ENCODE data around the gene PRSS36.
"Not testable (repeated sequence)": the region's sequence is repeated elsewhere in the genome, so short reads cannot be mapped to it uniquely, and the experiment has no call there.

PRSS36 gene

DNA sequence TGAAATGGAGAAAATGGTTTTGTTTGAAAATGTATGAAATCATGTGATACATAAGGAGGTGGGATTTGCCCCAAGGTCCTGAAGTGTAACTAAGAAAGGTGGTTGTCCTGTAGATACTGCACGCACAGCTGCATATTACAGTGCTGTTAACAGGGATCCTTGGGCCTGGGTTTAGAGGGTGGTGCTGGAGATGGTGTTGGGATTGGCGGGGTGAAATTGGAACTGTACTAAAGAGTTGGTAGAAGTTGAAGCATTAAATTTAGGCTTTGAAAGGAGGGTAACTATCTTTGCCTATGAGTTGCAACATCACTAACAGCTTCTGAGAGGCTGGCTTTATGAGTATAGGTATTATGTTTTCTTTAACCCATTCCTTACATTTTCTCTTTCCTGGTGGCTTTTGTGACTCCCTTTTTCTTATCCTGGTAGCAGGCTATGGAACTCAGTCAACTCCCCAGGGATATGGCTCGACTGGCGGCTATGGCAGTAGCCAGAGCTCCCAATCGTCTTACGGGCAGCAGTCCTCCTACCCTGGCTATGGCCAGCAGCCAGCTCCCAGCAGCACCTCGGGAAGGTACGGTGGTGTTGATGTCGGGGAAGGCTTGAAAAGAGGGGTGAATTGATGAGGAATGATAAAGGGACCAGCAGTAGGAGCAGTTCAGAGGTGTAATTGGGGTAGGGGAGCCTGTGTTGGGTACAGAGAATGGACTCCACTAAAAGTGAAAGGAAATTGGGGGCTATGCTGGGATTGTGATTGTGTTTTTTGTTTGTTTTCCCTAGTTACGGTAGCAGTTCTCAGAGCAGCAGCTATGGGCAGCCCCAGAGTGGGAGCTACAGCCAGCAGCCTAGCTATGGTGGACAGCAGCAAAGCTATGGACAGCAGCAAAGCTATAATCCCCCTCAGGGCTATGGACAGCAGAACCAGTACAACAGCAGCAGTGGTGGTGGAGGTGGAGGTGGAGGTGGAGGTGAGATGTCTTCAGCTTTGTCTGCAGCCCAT is 33.9 kb upstream of the PRSS36 start:
- DNase-seq: no peak

DNA sequence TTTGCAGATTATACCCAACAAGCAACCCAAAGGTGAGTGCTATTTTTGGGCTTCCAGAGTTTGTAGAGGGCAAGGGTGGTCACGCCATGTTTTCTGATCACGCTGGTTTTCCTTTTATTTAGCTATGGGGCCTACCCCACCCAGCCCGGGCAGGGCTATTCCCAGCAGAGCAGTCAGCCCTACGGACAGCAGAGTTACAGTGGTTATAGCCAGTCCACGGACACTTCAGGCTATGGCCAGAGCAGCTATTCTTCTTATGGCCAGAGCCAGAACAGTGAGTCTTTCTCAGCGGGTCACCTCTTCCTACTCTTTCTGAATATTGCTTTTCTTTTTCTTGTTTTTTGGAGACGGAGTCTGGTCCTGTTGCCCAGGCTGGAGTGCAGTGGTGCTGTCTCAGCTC is 32.5 kb upstream of the PRSS36 start:
- no peak for DNase-seq

DNA sequence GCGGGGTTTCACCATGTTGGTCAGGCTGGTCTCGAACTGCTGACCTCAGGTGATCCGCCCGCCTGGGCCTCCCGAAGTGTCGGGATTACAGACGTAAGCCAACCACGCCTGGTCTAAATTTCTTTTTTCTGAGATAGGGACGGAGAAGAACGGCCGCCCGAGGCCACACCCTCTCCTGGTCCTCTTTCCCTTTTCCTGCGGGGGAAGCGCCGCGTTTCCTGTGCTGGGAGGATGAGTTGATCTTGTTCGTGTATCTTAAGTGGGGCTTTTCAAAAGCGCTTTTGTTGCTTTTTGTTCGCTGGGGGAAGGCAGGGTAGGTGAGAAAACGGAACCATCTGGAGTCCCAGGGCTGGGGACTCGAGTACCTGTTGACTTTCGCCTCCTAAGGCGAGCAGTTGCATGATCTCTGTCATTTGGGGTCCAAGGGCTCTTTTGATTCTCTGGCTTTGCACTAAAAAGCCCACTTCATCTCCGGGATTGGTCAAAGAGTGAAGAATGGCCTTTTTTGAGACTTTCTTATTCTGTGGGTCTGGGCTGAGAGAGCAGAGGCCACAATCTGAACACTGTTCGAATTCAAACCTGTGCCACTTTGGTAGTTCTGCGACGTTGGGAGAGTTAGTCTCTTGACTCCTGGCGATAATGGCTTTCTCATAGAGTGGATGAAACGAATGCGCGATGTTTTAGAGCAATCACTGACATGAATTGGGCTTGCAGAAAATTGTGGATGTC is 31.4 kb upstream of the PRSS36 start:
- no peak for DNase-seq

DNA sequence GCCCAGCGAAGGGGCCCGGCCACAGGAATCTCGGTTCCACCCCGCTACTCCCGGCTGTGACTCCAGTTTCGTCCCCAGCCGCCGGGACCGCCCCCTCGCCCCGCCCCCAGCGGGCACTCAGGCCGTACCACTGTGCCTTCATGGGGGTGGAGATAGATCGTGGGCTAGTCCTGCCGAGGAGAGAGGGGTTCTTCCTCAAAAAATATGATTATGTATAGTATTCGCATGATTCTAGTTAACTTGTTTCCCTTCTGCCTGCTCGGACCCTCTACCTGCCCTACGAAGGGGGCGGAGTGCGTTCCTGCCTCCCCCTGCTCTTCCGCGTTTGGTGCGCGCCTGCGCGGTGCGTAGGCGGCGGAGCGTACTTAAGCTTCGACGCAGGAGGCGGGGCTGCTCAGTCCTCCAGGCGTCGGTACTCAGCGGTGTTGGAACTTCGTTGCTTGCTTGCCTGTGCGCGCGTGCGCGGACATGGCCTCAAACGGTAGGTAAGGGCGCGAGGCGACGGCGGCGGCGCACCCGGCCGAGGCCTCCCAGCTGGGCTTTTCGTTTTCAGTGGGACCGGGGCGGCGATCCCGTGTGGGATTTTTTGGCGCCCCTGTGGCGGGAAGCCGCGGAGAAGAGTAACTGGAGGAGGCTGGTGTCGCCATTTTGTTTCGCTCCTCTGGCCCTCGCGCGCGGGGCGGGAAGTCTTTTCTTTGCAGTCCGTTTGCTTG is 30.0 kb upstream of the PRSS36 start, which contains the start of gene FUS:
Gene FUS, plus strand, starts transcription at position 393 of the 713 bp plus-strand sequence. Its CDS starts 76 bp downstream, at position 469.
- DNase-seq: no peak

DNA sequence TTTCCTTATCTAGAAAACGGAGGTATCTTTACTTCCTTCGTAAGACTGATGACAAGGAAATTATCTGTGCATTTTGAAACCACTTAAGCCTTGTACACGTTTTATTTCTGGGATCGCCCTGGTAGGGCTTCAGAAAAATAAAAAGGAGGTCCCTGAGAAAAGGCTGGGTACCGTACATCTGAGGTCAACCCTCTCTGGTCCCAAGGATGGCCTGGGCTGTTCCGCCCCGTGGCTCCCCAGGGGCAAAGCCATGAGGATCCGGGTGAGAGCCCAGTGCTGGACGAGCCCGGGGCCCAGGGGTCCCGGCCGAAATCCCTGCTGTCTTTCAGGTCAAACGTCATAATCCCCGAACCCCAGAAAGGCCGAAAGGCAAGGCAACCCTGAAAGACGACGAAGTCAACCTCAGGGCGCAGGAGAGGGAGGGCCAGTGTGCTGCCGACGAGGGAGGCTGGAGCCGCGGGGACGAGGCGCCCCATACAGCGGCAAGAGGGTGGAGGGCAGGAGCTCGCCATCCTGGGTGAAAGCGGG is 29.4 kb upstream of the PRSS36 start:
- no peak for DNase-seq

DNA sequence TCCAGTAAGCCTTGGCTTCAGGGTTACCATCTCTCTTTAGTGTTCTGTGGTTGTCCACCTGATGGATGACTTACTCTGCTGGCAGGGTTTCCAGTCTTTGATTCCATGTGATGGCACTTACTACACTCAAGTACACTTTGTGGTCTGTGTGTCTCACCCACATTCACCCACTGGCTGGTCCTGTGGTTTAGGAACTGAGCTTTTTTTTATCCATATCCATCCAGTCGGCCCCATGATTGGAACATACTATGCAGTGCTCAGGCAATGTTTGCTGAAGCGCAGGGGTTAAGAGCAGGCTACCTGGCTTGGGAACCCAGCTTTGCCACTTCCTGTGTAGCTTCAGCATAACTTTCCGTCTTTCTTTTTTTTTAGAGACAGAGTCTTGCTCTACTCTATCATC is 27.3 kb upstream of the PRSS36 start:
- no peak for DNase-seq

DNA sequence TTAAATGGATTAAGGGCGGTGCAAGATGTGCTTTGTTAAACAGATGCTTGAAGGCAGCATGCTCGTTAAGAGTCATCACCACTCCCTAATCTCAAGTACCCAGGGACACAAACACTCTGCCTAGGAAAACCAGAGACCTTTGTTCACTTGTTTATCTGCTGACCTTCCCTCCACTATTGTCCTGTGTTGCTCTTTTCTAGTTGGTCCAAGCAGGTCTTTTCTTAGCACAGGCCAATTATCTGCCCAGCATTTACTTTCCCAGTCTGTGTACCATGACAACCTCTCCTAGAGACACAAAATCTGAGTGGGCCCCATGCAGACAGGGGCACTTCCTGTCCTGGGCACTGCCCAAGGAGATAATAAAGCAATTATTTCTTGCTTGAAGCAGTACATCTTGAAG is 20.2 kb upstream of the PRSS36 start:
- DNase-seq: not testable (repeated sequence)

DNA sequence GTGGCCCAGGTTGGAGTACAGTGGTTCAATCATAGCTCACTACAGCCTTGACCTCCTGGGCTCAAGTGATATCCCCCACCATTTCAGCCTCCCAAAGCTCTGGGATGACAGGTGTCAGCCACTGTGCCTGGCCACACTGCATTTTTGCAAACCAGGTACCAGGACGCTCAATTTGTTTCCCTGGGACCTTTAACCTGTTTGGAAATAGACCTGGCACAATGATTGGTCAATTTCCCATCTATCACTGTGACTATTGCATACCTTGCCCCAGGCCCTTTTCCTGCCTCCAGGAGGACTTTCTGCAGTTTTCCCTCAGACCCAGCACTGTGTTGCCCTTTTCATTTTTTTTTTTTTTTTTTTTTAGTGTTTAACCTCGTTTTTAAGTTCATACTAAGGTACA is 19.0 kb upstream of the PRSS36 start:
- no peak for DNase-seq

DNA sequence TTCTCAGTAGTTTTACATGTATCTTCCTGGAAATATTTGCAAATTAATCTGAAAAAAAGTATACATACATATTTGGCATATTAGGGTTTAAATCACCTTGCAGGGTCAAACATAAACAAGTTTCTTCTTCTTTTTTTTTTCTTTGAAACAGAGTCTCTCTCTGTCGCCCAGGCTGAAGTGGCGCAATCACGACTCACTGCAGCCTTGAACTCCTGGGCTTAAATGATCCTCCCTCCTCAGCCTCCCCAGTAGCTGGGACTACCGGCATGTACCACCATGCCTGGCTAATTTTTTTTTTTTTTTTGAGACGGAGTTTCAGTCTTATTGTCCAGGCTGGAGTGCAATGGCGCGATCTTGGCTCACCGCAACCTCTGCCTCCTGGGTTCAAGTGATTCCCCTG is 17.4 kb upstream of the PRSS36 start:
- no peak for DNase-seq

DNA sequence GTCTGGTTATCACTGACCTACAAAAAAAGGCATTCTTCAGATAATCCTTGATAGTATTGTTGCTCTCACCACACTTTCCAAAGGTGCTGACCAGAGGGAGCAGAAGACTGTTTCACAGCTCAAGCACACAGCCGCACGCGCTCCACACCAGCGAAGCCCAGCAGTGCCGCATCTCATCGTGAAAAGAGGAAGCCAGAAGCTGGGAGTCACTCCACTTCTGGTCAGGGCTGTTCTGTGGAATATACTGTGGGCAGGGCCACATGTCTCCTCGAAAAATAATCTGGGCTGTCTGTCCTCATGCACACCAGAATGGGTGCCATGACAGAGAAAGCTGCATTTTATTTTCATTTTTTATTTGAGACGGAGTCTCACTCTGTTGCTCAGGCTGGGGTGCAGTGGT is 7.3 kb upstream of the PRSS36 start:
- DNase-seq: no peak

DNA sequence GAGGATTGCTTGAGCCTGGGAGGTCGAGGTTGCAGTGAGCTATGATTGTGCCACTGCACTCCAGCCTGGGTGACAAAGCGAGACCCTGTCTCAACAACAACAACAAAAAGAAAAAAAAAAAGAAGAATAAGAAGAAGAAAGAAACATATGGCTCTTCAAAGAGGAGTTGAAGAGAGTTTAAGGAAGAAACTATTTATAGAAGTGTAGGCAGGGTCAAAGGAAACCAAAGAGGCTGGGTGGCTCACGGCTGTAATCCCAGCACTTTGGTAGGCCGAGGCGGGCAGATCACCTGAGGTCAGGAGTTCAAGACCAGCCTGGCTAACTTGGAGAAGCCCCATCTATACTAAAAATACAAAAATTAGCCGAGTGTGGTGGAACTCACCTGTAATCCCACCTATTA is 1.1 kb upstream of the PRSS36 start:
- DNase-seq: not testable (repeated sequence)

DNA sequence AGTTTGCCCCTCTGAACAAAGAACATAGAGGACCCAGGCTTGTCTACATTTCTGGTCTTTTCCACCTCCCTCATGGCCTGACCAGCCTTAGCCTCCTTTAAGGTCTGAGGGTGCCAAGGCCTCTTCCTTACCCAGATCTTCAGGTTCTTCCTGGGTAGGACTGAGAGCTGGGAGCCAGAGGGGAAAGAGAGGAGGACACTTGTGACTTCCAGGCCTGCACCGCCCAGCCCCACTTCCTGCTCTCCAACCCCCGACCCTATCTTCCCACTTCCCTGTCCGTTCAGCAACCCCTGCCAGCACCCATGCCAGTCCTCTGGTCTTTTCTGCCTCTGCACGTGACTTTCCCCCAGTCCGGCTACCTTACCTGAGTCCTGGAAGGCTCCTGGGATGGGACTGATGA is 534 bp downstream of the PRSS36 start:
- DNase-seq: no peak

DNA sequence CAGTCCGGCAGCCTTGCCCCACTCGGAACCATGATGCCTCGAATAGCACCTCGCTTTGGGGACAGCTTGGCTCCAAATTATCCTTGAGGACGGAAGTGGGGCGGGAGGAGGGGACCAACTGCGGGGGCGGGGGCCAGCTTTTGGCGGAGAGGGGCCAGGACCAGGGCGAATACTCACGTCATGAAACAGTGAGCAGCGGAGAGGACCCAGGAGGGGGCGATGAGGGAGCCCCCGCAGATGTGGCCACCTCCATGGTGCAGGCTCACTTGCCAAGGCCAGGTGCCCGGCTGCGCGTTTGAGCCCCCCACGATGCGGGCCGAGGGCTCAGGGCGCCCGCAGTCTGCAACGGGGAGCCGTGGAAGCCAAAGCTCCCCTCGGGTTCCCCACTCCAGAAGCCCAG is 970 bp downstream of the PRSS36 start:
- no peak for DNase-seq

DNA sequence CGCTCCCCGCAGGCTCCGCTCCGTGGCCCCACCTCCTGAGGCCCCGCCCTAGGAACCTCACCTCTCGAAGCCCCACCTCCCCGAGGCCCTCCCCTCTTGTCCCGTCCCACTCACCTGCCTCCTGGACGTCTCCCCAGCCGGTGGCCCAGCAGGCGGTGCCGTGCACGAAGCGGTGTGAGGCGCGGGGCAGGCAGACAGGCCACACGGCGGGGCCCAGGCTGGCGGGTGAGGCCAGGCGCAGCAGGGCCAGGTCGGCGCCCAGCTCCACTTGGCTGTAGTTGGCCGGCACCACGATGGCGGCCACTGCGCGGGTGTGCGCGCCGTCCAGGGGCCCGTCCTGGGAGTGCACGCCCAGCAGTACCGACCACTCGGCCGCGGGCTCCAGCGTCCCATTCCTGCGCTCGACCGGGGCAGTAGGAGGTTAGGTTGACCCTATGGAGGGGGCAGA is 1.6 kb downstream of the PRSS36 start:
- DNase-seq: no peak

DNA sequence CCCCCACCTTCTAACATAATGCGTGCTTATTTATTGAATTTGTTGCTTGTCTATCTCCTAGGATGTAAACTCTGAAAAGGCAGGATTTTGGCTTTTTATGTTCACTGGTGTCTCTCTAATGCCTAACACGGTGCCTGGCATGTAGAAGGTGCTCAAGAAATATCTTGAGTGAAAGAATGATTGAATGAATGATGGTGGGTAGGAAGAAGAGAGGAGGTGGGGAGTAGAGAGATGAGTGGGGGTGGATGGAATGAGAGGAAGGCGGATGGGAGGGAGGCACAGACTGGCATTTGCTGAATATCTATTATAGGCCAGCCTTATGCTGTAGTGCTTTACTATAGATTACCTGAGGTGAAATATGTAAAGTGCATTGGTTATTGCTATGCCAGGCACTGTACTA is 2.3 kb downstream of the PRSS36 start:
- no peak for DNase-seq

DNA sequence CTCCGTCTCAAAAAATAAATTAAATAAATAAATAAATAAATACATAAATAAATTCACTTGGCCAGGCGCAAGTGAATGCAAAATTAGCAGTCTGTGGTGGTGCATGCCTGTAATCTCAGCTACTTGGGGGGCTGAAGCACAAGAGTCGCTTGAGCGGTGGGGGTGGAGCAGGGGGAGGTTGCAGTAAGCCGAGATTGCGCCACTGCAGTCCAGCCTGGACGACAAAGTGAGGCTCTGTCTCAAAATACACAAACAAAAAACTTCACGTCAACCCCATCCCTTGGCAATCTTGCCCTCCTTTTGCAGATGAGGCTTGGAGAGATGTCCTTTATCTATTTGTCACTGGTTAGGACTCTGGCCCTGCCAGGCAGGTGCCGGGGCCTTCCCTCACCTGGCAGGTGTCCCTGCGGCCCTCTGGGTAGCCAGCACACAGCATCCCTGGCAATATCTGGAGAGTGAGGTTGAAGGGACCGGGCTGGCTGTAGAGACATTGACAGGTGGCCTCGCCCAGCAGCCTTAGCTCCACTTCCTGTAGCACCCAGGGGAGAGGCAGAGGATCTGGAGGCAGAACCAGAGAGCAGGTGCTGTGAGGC is 4.4 kb downstream of the PRSS36 start:
- no peak for DNase-seq

DNA sequence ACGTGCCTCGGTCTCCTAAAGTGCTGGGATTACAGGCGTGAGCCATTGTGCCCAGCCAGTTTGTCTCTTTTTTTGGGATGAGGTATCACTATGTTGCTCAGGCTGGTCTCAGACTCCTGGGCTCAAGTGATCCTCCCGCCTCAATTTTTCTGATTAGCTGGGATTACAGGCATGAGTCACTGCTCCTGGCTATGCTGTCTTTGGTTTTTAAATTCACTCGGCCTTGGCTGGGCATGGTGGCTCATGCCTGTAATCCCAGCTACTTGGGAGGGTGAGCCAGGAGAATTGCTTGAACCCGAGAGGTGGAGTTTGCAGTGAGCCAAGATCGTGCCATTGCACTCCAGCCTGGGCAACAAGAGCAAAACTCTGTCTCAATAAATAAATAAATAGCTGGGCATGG is 5.4 kb downstream of the PRSS36 start:
- not testable (repeated sequence) for DNase-seq

DNA sequence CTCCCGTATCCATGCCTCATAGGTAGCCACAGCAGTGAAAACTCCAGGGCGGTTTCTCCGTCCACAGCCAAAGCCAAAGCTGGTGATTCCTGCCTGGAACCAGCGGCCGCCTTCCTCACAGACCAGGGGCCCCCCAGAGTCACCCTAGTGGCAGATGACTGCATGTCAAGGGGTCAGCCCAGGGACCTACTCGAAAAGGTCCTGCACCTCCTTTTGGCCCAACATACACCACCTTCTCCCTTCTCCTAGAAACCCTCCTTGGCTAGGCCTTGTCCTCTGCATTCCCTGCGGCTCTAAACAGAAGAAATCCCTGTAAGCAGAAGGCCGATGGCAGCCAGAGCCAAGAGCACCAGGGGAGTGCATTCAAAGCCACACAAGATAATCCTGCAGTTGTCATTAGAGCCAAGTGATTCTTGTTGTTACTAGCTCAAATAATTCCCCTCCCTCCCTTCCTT is 6.1 kb downstream of the PRSS36 start:
- no peak for DNase-seq

DNA sequence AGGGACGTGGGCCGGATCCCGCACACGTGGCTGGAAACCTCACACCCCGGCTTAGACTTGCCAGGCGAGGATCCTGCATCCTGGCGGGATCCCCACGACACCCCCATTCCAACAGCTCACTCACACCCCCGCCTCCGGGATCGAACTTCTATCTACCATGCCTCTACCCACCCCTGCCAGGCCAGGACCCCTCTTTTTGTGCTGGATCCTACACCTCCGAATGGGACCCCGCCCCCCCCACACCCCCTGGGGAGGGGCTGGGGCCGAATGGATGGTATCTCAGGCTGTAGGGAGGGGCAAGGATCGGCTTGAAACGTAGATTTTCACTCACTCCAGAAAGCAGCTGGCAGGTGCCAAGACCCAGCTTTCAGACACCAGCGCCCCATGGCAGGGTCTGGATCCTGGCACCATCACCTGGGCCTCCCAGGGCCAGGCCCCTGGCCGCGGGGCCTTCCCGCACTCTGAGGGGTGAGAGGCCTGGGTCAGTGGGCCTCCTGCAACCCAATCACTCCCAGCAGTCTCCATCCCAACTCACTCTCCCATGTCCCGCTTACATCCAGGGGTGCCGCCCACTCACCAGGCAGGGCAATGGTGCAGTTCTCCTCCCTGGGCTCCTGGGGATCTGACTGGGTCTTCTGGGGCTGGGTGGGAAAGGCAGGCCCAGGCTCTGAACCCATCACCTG is 6.7 kb downstream of the PRSS36 start:
- no peak for DNase-seq

DNA sequence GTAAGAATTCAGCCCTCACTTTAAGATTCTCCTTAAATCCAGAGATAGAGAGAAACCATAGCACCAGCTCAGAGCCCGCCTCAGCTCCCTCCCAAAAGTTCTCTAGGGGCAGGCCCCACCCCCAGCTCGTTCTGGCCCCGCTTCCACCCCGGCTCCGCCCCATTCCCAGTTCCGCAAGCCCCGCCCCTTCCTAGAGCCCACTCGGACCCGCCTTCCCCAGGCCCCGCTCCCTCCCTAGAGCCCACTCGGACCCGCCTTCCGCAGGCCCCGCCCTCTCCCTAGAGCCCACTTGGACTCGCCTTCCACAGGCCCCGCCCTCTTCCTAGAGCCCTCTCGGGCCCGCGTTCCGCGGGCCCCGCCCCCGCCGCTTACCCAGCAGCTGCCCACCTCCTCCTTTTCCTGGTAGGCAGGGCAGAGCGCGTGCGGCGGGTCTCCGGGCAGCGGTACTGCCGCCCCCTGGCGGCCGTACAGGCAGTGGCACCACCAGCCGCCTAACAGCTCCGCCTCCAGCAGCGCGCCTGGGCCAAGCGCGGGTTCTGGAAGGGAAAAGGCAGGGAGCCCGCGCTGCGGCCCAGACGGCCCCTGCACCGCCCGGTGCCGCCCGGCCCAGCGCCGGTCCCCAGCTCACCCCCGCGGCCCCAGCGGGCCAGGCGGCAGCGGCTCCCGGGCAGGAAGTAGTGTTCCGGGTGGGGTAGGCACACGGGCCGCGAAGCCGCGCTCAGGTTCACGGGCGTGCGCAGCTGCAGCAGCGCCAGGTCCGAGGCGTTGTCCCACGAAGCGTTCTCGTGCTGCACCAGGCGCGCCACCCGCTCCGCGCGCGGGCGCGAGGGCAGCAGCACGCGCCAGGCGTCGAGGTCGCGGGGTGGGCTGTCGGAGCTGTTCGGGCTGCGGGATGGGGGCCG is 7.5 kb downstream of the PRSS36 start:
- peak; percentile 91 for DNase-seq
